Fibroblast of pulmonary artery (primary cell): ENCODE measurements around the gene RBM6.
A peak's percentile ranks its signal among the peaks of the same experiment; 100 is the strongest.

ENCODE experiments used
- DNase-seq: peaks from one replicate; pipeline ENCODE4 v3.0.0-alpha.2; 2010; ENCODE audit warnings: low read depth
- H3K4me3 ChIP-seq: replicated peaks from 2 replicates; pipeline ENCODE4 v1.5.1; 2011; ENCODE audit warnings: low read depth, mild to moderate bottlenecking, control low read depth, low read length, moderate library complexity
- TF ChIP-seq, protein P1 (sequence below): IDR thresholded peaks from 2 replicates; pipeline ENCODE4 v1.5.1; 2011; ENCODE audit warnings: mild to moderate bottlenecking, control low read depth, low read length, inconsistent platforms; ENCODE audit errors: missing control alignments

Gene RBM6

DNA sequence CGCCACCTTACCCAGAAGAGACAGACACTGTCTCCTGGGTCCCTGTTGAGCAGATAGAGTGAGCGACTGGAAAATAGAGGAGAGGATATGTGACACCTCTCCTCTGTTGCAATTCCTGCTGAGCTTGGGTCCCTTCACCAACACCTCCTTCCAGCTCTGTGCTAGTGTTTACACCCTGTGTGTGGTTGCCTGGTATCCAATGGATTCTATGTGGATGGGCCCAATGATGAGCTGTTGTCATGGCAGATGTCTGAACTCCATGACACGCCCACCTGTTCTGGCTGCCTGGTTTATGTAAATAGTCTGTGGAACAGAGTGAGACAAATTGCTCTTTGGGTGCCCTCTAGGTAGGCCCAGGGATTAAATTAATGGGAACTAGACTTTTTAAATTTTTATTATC lies 172.5 kb downstream of the RBM6 start:
- no peak overlapping the region for H3K4me3 ChIP-seq
- no peak for DNase-seq
- TF ChIP-seq, protein P1, sequence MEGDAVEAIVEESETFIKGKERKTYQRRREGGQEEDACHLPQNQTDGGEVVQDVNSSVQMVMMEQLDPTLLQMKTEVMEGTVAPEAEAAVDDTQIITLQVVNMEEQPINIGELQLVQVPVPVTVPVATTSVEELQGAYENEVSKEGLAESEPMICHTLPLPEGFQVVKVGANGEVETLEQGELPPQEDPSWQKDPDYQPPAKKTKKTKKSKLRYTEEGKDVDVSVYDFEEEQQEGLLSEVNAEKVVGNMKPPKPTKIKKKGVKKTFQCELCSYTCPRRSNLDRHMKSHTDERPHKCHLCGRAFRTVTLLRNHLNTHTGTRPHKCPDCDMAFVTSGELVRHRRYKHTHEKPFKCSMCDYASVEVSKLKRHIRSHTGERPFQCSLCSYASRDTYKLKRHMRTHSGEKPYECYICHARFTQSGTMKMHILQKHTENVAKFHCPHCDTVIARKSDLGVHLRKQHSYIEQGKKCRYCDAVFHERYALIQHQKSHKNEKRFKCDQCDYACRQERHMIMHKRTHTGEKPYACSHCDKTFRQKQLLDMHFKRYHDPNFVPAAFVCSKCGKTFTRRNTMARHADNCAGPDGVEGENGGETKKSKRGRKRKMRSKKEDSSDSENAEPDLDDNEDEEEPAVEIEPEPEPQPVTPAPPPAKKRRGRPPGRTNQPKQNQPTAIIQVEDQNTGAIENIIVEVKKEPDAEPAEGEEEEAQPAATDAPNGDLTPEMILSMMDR = no peak

DNA sequence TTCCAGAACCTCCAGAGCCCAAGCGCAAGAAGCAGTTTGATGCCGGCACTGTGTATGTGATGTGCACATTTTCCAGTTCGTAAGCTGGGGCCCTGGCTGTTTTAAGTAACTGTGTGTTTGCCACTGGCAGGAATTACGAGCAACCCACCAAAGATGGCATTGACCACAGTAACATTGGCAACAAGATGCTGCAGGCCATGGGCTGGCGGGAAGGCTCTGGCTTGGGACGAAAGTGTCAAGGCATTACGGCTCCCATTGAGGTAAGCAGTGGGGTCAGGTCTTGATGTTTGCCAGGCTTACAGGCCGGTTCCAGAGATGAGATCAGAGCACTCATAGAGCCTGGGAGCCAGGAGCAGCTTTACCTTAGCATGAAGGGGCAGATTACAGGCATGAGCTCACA lies 177.2 kb downstream of the RBM6 start:
- H3K4me3 ChIP-seq = no peak overlapping the region
- TF ChIP-seq, protein P1 = no peak

DNA sequence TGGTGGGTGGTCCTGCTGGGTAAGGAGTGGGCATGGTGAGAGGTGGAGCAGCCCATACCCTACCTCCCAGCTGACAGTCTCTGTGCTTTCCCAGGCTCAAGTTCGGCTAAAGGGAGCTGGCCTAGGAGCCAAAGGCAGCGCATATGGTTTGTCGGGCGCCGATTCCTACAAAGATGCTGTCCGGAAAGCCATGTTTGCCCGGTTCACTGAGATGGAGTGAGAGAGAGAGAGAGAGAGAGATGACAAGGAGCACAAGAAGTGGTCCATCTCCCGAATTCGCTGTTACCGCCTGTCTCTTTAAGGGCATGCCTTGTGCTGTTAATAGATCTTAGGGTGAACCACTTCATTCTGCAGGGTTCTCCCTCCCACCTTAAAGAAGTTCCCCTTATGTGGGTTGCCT lies 178.3 kb downstream of the RBM6 start:
- no peak overlapping the region for H3K4me3 ChIP-seq
- DNase-seq = no peak
- TF ChIP-seq, protein P1 = no peak

More for the DNA sequence above, 177.2 kb downstream of the RBM6 start:
- no peak for DNase-seq

- DNase-seq = no peak
- no peak overlapping the region for H3K4me3 ChIP-seq
- TF ChIP-seq, protein P1 = no peak
Measured at GRCh38 chr3:50119786-50120185, 179.8 kb downstream of the RBM6 start.

DNA sequence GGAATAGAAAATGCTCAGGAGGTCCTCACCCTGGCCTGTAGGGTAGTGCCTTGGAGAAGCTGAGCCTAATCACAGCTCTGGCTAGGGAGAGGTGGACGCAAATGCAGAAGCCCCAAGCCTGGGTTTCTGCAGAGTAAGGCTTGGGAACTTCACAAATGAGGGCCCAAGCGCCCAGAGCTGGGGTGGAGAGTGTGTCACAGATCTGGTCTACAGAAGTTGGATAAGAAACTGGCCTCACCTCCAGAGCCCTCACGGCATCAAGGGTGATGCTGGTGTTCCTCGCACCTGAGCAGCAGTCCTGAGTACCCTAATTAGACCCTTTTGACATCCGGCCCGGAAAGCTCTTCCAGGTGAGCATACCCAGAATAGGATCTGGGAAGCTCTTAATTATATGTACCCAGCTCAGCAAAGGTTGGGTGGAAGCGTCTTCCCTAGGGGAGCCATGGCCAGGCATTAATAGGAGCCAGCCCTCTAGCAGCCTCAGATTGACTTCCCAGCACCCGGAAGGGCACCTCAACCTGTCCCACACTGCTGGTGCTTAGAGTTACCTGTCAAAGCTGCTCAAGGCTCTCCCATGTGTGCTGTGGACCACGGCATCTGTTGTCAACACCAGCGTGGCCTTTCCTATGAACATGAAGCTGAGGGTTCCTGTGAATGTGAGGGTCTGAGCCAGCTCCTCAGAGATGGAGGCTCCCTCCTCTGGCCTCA lies 180.6 kb downstream of the RBM6 start:
- H3K4me3 ChIP-seq = no peak overlapping the region
- DNase-seq = no peak
- TF ChIP-seq, protein P1 = no peak

DNA sequence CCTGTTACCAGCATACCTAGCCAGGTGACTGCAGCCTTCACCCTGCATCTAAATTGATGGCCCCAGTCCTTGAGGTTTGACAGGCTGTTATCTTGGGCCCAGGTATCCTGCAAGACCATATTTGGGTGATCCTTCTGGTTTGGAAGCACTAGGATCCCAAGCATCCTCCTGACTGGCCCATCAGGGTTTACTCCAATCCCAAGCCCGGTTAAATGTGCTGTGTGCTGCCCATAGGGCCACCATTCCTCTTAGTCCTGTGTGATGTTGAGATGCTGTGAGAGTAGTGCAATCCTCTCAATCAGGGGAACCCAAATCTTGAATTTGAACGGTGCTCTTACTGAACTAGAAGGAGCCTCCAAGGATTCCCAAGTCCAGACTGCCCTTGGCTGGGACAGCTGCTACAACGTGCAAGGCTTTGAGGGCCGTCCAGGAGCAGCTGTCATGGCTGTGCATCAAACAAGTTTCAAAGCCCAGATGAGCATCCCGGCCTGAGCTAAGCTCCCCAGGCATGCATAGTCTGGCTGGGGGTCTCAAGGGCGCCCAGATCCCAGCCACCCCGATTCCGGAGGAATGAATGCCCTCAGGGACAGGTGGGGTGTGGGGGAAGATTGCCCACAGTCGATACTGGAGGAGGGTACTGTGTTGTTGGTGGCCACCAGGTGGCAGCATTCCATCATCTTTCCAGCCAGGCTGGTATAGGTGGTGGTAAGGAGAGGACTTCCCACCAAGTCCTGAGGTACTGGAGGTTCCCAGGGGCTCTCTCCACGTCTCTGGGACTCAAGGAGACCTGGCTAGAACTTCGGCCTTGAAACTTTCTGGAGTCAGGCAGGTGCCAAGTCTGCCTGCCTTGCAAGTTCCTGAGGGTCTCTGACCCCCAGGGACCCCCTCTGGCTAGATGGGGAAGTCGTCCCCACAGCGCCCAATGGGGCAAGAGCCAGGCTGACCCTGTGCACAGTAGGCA lies 181.4 kb downstream of the RBM6 start:
- no peak overlapping the region for H3K4me3 ChIP-seq
- DNase-seq = peak; percentile 87
- TF ChIP-seq, protein P1 = peak; percentile 75
